IMR-90 (cell line): Measurements from ENCODE around the gene OSTF1.

Experiments
- BHLHE40 ChIP-seq: fragments of 150-350 bp; IDR thresholded peaks from 2 replicates; pipeline ENCODE4 v1.6.1; 2016; ENCODE audit warnings: mild to moderate bottlenecking, low read depth, low read length
- CHD1 ChIP-seq: IDR thresholded peaks from 2 replicates; pipeline ENCODE4 v1.6.1; 2012; ENCODE audit warnings: low read depth, low read length, improper control_type of control experiment
- MAZ ChIP-seq: IDR thresholded peaks from 2 replicates; pipeline ENCODE4 v1.6.1; 2012; ENCODE audit warnings: low read depth, mild to moderate bottlenecking, low read length, improper control_type of control experiment, moderate library complexity, borderline replicate concordance
- POLR2A ChIP-seq: IDR thresholded peaks from 2 replicates; pipeline ENCODE4 v1.6.1; 2012; ENCODE audit warnings: mild to moderate bottlenecking, low read depth, low read length
- RCOR1 ChIP-seq: IDR thresholded peaks from 2 replicates; pipeline ENCODE4 v1.6.1; 2012; ENCODE audit warnings: mild to moderate bottlenecking, low read length, improper control_type of control experiment; ENCODE audit not compliant: insufficient replicate concordance
- SMC3 ChIP-seq: fragments of 150-350 bp; IDR thresholded peaks from 2 replicates; pipeline ENCODE4 v1.6.1; 2016; ENCODE audit warnings: low read depth, mild to moderate bottlenecking, antibody characterized with exemption, low read length, moderate library complexity
- TF ChIP-seq, protein P1 (sequence below): conservative IDR thresholded peaks from 2 replicates; pipeline ENCODE4 v1.5.1; 2012; ENCODE audit warnings: mild to moderate bottlenecking, low read depth, low read length, improper control_type of control experiment
- TF ChIP-seq, protein P2 (sequence below): fragments of 150-350 bp; IDR thresholded peaks from 2 replicates; pipeline ENCODE4 v1.6.1; 2017; ENCODE audit warnings: mild to moderate bottlenecking, antibody characterized with exemption, low read length, low read depth

DNA sequence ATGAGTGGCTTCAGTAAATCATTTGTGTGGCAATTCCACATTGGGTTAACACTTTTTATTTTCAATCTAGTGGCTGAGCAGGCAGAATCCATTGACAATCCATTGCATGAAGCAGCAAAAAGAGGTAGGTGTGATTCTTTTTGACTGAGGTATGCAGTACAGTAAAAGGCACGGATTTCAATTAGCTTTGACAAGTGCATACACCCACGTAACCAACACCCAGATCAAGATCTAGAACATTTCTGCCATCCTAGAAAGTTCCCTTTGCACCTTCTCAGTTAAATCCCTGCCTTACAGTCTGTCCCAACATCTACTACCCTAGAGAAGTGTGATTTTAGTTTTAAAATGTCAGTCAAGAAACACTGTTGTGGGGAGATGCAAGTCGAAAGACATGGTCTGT lies 43.4 kb downstream of the OSTF1 start:
- TF ChIP-seq, protein P1, sequence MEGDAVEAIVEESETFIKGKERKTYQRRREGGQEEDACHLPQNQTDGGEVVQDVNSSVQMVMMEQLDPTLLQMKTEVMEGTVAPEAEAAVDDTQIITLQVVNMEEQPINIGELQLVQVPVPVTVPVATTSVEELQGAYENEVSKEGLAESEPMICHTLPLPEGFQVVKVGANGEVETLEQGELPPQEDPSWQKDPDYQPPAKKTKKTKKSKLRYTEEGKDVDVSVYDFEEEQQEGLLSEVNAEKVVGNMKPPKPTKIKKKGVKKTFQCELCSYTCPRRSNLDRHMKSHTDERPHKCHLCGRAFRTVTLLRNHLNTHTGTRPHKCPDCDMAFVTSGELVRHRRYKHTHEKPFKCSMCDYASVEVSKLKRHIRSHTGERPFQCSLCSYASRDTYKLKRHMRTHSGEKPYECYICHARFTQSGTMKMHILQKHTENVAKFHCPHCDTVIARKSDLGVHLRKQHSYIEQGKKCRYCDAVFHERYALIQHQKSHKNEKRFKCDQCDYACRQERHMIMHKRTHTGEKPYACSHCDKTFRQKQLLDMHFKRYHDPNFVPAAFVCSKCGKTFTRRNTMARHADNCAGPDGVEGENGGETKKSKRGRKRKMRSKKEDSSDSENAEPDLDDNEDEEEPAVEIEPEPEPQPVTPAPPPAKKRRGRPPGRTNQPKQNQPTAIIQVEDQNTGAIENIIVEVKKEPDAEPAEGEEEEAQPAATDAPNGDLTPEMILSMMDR: no peak
- no peak for TF ChIP-seq CHD1
- no peak for TF ChIP-seq SMC3
- TF ChIP-seq RCOR1: no peak
- no peak for TF ChIP-seq BHLHE40
- TF ChIP-seq MAZ: no peak
- TF ChIP-seq POLR2A: no peak
- TF ChIP-seq, protein P2, sequence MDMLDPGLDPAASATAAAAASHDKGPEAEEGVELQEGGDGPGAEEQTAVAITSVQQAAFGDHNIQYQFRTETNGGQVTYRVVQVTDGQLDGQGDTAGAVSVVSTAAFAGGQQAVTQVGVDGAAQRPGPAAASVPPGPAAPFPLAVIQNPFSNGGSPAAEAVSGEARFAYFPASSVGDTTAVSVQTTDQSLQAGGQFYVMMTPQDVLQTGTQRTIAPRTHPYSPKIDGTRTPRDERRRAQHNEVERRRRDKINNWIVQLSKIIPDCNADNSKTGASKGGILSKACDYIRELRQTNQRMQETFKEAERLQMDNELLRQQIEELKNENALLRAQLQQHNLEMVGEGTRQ: no peak
